HepG2 (cell line): ENCODE measurements around the gene BCL2L1. TPM values are rescaled to one million over a fixed set of nuclear protein-coding genes. Genes with fewer than 3 reads are reported as not detected.
A peak's percentile ranks its signal among the peaks of the same experiment; 100 is the strongest.

Source experiments
- FOXA1 ChIP-seq, 2 experiments: fragments of 450-650 bp in 1 of 2; sonication (generic) in 1 of 2; formaldehyde crosslinking in 1 of 2; IDR thresholded peaks; 2 replicates each; pipeline versions ENCODE4 v1.4.0 to v1.6.1; 2016 to 2020; ENCODE audit warnings: missing genetic modification reagents in 1 of 2
- GLI4 ChIP-seq: sonication (generic); formaldehyde crosslinking; IDR thresholded peaks from 2 replicates; pipeline ENCODE4 v1.5.1; 2020; ENCODE audit warnings: missing genetic modification reagents, mild to moderate bottlenecking, moderate library complexity, borderline replicate concordance
- MED13 ChIP-seq: sonication (generic); formaldehyde crosslinking; IDR thresholded peaks from 2 replicates; pipeline ENCODE4 v1.5.0; 2020; ENCODE audit warnings: missing genetic modification reagents
- RAD51 ChIP-seq: fragments of 450-650 bp; IDR thresholded peaks from 2 replicates; pipeline ENCODE4 v1.6.1; 2016; ENCODE audit warnings: borderline replicate concordance
- RBM22 ChIP-seq: fragments of 200-400 bp; formaldehyde crosslinking; optimal IDR thresholded peaks from 2 replicates; pipeline ENCODE3; 2017; ENCODE audit warnings: mild to moderate bottlenecking, low read length, moderate library complexity
- ZNF142 ChIP-seq: sonication (generic); formaldehyde crosslinking; IDR thresholded peaks from 2 replicates; pipeline ENCODE4 v1.4.0; 2020; ENCODE audit warnings: missing genetic modification reagents
- ZNF598 ChIP-seq: sonication (generic); formaldehyde crosslinking; IDR thresholded peaks from 2 replicates; pipeline ENCODE4 v1.5.1; 2020; ENCODE audit warnings: mild to moderate bottlenecking, missing genetic modification reagents, borderline replicate concordance
- polyA plus RNA-seq, 8 experiments: library from polyadenylated mRNA; depleted of rRNA in 3 of 8; stranded (reverse) in 7 of 8; unstranded in 1 of 8; fragments of >200 nt; fragmentation: Illumina TruSeq in 4 of 8; extraction: Trizol in 4 of 8; gene quantifications; 2 replicates each; pipeline versions ENCODE4 v1.2.1 to v1.2.3, GENCODE V29; 2011 to 2016; ENCODE audit warnings: low read depth in 4 of 8, missing spikeins in 1 of 8, mixed read lengths in 1 of 8; ENCODE audit not compliant: insufficient read depth in 1 of 8
- total RNA-seq, 5 experiments: library from RNA; depleted of rRNA; stranded (reverse); fragments of >200 nt; fragmentation: Illumina TruSeq; extraction: Trizol; gene quantifications; 2 replicates each; pipeline ENCODE4 v1.2.3, GENCODE V29; 2016; ENCODE audit warnings: low read depth in 1 of 5
- TF ChIP-seq, protein P1 (sequence below): sonication (generic); formaldehyde crosslinking; IDR thresholded peaks from 2 replicates; pipeline ENCODE4 v1.5.0; 2020; ENCODE audit warnings: missing genetic modification reagents
- TF ChIP-seq, protein P2 (sequence below): sonication (generic); formaldehyde crosslinking; IDR thresholded peaks from 2 replicates; pipeline ENCODE4 v1.4.0; 2020; ENCODE audit warnings: missing genetic modification reagents
- TF ChIP-seq, protein P3 (sequence below): sonication (generic); formaldehyde crosslinking; IDR thresholded peaks from 2 replicates; pipeline ENCODE4 v1.5.1; 2020; ENCODE audit warnings: mild to moderate bottlenecking, missing genetic modification reagents, moderate library complexity
- TF ChIP-seq, protein P4 (sequence below): sonication (generic); formaldehyde crosslinking; IDR thresholded peaks from 2 replicates; pipeline ENCODE4 v1.8.1; 2022; ENCODE audit warnings: mild to moderate bottlenecking, missing genetic modification reagents

The BCL2L1 gene
- total and polyA plus RNA-seq, 2 of the 13 experiments (the other 11 are each of a cell fraction or from before 2014, with no cell fraction given), result 164 to 258 TPM

- TF ChIP-seq, protein P1, sequence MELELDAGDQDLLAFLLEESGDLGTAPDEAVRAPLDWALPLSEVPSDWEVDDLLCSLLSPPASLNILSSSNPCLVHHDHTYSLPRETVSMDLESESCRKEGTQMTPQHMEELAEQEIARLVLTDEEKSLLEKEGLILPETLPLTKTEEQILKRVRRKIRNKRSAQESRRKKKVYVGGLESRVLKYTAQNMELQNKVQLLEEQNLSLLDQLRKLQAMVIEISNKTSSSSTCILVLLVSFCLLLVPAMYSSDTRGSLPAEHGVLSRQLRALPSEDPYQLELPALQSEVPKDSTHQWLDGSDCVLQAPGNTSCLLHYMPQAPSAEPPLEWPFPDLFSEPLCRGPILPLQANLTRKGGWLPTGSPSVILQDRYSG, result no peak
- TF ChIP-seq RBM22, result peak; percentile 80
- TF ChIP-seq RAD51, result no peak
- no peak for TF ChIP-seq FOXA1 (IDR thresholded peaks at IDR 0.05)
- no peak for TF ChIP-seq FOXA1 (CRISPR knock-in tag; IDR thresholded peaks at IDR 0.05)
- TF ChIP-seq, protein P2, sequence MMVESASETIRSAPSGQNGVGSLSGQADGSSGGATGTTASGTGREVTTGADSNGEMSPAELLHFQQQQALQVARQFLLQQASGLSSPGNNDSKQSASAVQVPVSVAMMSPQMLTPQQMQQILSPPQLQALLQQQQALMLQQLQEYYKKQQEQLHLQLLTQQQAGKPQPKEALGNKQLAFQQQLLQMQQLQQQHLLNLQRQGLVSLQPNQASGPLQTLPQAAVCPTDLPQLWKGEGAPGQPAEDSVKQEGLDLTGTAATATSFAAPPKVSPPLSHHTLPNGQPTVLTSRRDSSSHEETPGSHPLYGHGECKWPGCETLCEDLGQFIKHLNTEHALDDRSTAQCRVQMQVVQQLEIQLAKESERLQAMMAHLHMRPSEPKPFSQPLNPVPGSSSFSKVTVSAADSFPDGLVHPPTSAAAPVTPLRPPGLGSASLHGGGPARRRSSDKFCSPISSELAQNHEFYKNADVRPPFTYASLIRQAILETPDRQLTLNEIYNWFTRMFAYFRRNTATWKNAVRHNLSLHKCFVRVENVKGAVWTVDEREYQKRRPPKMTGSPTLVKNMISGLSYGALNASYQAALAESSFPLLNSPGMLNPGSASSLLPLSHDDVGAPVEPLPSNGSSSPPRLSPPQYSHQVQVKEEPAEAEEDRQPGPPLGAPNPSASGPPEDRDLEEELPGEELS (CRISPR knock-in tag), result no peak
- TF ChIP-seq GLI4 (CRISPR knock-in tag), result no peak; the same call in 1 of the 2 replicates
- TF ChIP-seq ZNF598 (CRISPR knock-in tag), result peak; percentile 73; the same call in 1 of the 2 replicates
- TF ChIP-seq, protein P3, sequence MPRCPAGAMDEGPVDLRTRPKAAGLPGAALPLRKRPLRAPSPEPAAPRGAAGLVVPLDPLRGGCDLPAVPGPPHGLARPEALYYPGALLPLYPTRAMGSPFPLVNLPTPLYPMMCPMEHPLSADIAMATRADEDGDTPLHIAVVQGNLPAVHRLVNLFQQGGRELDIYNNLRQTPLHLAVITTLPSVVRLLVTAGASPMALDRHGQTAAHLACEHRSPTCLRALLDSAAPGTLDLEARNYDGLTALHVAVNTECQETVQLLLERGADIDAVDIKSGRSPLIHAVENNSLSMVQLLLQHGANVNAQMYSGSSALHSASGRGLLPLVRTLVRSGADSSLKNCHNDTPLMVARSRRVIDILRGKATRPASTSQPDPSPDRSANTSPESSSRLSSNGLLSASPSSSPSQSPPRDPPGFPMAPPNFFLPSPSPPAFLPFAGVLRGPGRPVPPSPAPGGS (CRISPR knock-in tag), result peak; percentile 19; the same call in 1 of the 2 replicates
- TF ChIP-seq MED13, result no peak
- TF ChIP-seq, protein P4, sequence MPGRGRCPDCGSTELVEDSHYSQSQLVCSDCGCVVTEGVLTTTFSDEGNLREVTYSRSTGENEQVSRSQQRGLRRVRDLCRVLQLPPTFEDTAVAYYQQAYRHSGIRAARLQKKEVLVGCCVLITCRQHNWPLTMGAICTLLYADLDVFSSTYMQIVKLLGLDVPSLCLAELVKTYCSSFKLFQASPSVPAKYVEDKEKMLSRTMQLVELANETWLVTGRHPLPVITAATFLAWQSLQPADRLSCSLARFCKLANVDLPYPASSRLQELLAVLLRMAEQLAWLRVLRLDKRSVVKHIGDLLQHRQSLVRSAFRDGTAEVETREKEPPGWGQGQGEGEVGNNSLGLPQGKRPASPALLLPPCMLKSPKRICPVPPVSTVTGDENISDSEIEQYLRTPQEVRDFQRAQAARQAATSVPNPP (CRISPR knock-in tag), result 0 out of 2 replicates have a peak, but pooled peaks have one; percentile 63
- 0 out of 2 replicates have a peak, but pooled peaks have one; percentile 10 for TF ChIP-seq ZNF142 (CRISPR knock-in tag)
Measured at GRCh38 chr20:31705598-31706597, 16.8 kb downstream of the BCL2L1 start (continued).
